Esophagus muscularis mucosa (tissue), 3 donors: ENCODE results near the gene TENT4B.

ENCODE experiments used
- CTCF ChIP-seq, 3 experiments: fragments of 200-600 bp in 2 of 3; fragments of 450-650 bp in 1 of 3; sonication (generic) in 2 of 3; IDR thresholded peaks; one replicate each; pipeline ENCODE4 v1.5.1; 2017 to 2019; ENCODE audit warnings: antibody characterized with exemption in 3 of 3, mild to moderate bottlenecking in 2 of 3, moderate library complexity in 1 of 3
- POLR2A ChIP-seq: fragments of 450-650 bp; IDR thresholded peaks from one replicate; pipeline ENCODE4 v1.6.1; 2017; ENCODE audit warnings: antibody characterized with exemption, moderate library complexity, mild to moderate bottlenecking, low read depth

- TF ChIP-seq CTCF (IDR thresholded peaks at IDR 0.05) = no peak
- no peak for TF ChIP-seq POLR2A
Observed at GRCh38 chr16:50246299-50247122, 93.4 kb downstream of the TENT4B start.
